Gastroesophageal sphincter (tissue), 4 donors: ENCODE results near the gene ACTL6B. TPM values are rescaled to one million over a fixed set of nuclear protein-coding genes. Genes with fewer than 3 reads are reported as not detected.

Experiments used
- ATAC-seq: fragments of 150-250 bp; one replicate; pipeline ENCODE4 v1.9.1; 2016; ENCODE audit warnings: mild to moderate bottlenecking, moderate library complexity
- H3K27ac ChIP-seq, 4 donors: fragments of 200-600 bp; sonication (generic) in 3 of 4; 1 replicate in 3 of 4; 2 replicates in 1 of 4; pipeline ENCODE4 v1.5.1; 2016 to 2019
- H3K27me3 ChIP-seq: fragments of 200-600 bp; sonication (generic); one replicate; pipeline ENCODE4 v1.5.1; 2019
- H3K36me3 ChIP-seq, 2 donors: fragments of 200-600 bp; sonication (generic); one replicate each; pipeline ENCODE4 v1.5.1; 2019; ENCODE audit warnings: control low read depth in 1 of 2
- H3K4me1 ChIP-seq, 3 donors: fragments of 200-600 bp; sonication (generic); 1 replicate in 2 of 3; 2 replicates in 1 of 3; pipeline ENCODE4 v1.5.1; 2016 to 2019; ENCODE audit warnings: control low read depth in 2 of 3
- H3K4me3 ChIP-seq, 2 donors: fragments of 200-600 bp; sonication (generic); one replicate each; pipeline ENCODE4 v1.5.1; 2019; ENCODE audit warnings: mild to moderate bottlenecking in 1 of 2, moderate library complexity in 1 of 2
- H3K9me3 ChIP-seq, 3 donors: fragments of 200-600 bp; sonication (generic); one replicate each; pipeline ENCODE4 v1.5.1; 2017 to 2019; ENCODE audit warnings: control low read depth in 2 of 3
- EP300 ChIP-seq: sonication (generic); formaldehyde crosslinking; IDR thresholded peaks from one replicate; pipeline ENCODE4 v1.6.1; 2017; ENCODE audit warnings: antibody characterized with exemption, mild to moderate bottlenecking
- POLR2A ChIP-seq, 2 donors: fragments of 450-650 bp; IDR thresholded peaks; one replicate each; pipeline ENCODE4 v1.6.1; 2017; ENCODE audit warnings: antibody characterized with exemption in 2 of 2, mild to moderate bottlenecking in 2 of 2, moderate library complexity in 1 of 2
- POLR2AphosphoS5 ChIP-seq: sonication (generic); formaldehyde crosslinking; IDR thresholded peaks from one replicate; pipeline ENCODE4 v1.6.1; 2017; ENCODE audit warnings: antibody characterized with exemption
- WGBS, 2 donors: methylation state at CpG; one replicate each; pipeline ENCODE4 v1.1.5; 2018; ENCODE audit warnings: low coverage in 1 of 2; 5-methylcytosine and 5-hydroxymethylcytosine counted together
- total RNA-seq, 4 donors: library from RNA; depleted of rRNA; stranded (reverse); fragments of >200 nt; gene quantifications; one replicate each; pipeline ENCODE4 v1.1.0, GENCODE V29; 2016
- TF ChIP-seq, protein P1 (sequence below), 4 experiments: fragments of 200-600 bp in 2 of 4; fragments of 450-650 bp in 2 of 4; sonication (generic) in 1 of 4; IDR thresholded peaks; one replicate each; pipeline ENCODE4 v1.5.1; 2017 to 2019; ENCODE audit warnings: antibody characterized with exemption in 4 of 4, mild to moderate bottlenecking in 2 of 4, moderate library complexity in 2 of 4

ACTL6B gene
- total RNA-seq, 4 donors from 2014 or later: 2.2 TPM; not detected in 3

DNA sequence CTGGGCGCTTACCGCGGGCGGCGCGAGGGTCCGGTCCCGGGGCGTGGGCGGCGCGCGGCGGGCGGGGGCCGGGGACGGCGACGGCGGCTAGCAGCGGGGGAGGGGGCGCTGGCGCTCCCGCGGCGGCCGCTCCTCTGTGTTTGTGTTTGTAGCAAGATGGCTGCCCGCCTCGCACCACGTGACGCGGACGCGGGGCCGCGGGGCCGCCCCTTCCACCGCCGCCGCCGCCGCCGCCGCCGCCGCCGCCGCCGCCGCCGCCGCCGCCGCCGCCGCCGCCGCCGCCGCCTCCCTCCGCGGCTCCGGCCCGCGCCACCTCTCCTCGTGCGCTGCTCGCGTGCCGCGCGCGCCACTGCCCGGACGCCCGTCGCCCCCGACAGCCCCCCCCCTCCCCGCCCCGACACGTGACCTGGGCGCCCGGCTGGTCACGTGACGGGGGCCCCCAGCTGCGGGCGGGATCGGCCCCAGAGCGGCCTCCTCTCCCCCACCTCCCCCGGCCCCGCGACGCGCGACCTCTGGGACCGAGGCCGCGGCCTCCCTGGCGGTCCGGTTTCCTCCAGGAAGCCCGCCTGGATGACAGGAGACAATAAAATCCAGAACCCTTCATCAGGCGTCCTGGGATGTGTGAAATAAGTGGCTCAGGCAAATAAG is 38.0 kb upstream of the ACTL6B start, which contains the start of gene GIGYF1:
TSS of gene GIGYF1 (minus strand) at position 153 of the 648 bp plus-strand sequence. CDS start 6,012 bp downstream, outside the sequence.
- H3K27ac ChIP-seq: peak within 1 kb of the TSS; percentile 72 to 94 (median 90)
- H3K4me3 ChIP-seq: peak within 1 kb of the TSS; percentile 89 to 98
- no peaks in the 10 kb centered on the region for H3K9me3 ChIP-seq
- peak; percentile 83 for ATAC-seq
- TF ChIP-seq POLR2A (IDR thresholded peaks at IDR 0.05) (peak in 1 of 2 donors; percentile 21), EP300 (no peak)
- peaks cover 0 to 6% of the 10 kb centered on the region in 2 donors for H3K36me3 ChIP-seq
- WGBS, 2 donors: 0% methylated on average over 9 of the region's 102 CpGs; no CpG with 5 or more reads in 1 of the 2 donors
- peaks cover 0 to 49% (median 42%) of the 10 kb centered on the region in 3 donors for H3K4me1 ChIP-seq
- H3K27me3 ChIP-seq: no peaks in the 10 kb centered on the region

DNA sequence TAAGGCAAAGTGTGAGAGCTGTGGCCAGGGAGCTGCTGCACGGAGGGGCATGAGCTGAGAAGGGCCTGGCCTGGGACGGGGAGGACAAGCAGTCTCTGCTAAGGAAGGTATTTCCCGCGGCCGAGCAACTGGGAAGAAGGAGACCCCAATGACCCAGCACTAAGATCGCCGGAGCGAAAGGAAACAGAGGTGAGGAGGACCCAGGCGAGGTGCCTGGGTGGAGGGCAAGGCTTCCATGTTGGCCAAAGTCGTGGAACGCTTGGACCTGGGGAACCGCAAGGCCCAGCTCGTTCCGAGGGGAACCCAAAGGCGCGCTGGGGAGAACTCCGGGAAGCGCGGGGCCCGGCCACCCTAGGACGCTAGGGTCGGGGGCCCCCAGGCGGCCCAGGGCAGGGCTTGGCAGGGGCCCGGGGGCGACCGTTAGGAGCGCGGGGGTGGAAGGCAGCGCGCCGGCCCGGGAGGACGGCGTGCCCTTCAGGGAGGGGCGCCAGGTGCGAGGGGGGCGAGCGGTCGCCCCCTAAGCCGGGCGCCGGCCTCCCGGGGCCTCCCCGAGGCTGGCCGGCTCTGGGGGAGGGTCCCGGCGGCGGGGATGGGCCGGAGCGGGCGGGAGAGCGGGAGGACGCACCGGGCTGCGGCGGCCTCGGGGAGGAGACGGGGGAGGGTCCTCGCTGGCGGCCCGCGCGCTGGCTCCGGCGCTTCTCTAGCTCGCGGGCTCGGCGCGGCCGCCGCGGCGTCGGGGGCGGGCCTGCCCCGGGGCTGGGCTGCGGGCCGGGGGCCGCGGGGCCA is 37.3 kb upstream of the ACTL6B start:
- peak; percentile 48 for ATAC-seq
- peaks cover 0 to 13% of the 10 kb centered on the region in 2 donors for H3K36me3 ChIP-seq
- no peak for TF ChIP-seq POLR2A (IDR thresholded peaks at IDR 0.05)
- TF ChIP-seq, protein P1, sequence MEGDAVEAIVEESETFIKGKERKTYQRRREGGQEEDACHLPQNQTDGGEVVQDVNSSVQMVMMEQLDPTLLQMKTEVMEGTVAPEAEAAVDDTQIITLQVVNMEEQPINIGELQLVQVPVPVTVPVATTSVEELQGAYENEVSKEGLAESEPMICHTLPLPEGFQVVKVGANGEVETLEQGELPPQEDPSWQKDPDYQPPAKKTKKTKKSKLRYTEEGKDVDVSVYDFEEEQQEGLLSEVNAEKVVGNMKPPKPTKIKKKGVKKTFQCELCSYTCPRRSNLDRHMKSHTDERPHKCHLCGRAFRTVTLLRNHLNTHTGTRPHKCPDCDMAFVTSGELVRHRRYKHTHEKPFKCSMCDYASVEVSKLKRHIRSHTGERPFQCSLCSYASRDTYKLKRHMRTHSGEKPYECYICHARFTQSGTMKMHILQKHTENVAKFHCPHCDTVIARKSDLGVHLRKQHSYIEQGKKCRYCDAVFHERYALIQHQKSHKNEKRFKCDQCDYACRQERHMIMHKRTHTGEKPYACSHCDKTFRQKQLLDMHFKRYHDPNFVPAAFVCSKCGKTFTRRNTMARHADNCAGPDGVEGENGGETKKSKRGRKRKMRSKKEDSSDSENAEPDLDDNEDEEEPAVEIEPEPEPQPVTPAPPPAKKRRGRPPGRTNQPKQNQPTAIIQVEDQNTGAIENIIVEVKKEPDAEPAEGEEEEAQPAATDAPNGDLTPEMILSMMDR (IDR thresholded peaks at IDR 0.05): no peak
- TF ChIP-seq EP300: no peak
- TF ChIP-seq POLR2AphosphoS5: no peak
- no peaks in the 10 kb centered on the region for H3K9me3 ChIP-seq
- WGBS, 2 donors: 0% methylated on average over 1 to 8 of the region's 81 CpGs
- peaks cover 0 to 56% (median 44%) of the 10 kb centered on the region in 3 donors for H3K4me1 ChIP-seq
- no peaks in the 10 kb centered on the region for H3K27me3 ChIP-seq
- peak overlapping the region; percentile 89 to 98 for H3K4me3 ChIP-seq
- H3K27ac ChIP-seq: peak overlapping the region; percentile 72 to 94 (median 90)

DNA sequence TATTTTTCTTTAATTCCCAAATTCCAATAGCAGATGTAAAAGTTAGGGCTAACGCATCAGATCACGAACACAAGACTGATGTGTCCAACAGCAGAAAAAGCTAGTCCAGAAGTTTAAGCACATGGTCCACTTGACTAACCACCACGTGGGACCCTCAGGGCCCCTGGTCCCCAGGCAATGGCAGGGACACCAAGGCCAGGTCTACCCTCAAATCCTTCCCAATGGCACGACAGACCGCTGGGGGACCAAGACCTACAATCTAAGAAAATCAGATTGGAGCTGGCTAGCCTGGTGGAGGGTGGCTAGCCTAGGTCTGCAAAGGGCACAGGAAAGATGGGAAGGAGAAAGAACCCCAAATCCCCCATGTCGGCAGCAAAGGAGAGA is 36.3 kb upstream of the ACTL6B start:
- Histone ChIP-seq H3K9me3 (no peaks in the 10 kb centered on the region), H3K27me3 (no peaks in the 10 kb centered on the region), H3K27ac (peak overlapping the region in 2 of 4 donors; percentile 87 to 94), H3K36me3 (peaks cover 0 to 22% of the 10 kb centered on the region in 2 donors), H3K4me3 (peak overlapping the region; percentile 89 to 98), H3K4me1 (peaks cover 0 to 65% (median 47%) of the 10 kb centered on the region in 3 donors)
- 20 to 55% methylated on average over 1 to 2 of the region's 6 CpGs for WGBS, 2 donors
- TF ChIP-seq, protein P1 (IDR thresholded peaks at IDR 0.05): no peak
- TF ChIP-seq POLR2A (IDR thresholded peaks at IDR 0.05) (no peak), POLR2AphosphoS5 (no peak), EP300 (no peak)
- ATAC-seq: no peak

DNA sequence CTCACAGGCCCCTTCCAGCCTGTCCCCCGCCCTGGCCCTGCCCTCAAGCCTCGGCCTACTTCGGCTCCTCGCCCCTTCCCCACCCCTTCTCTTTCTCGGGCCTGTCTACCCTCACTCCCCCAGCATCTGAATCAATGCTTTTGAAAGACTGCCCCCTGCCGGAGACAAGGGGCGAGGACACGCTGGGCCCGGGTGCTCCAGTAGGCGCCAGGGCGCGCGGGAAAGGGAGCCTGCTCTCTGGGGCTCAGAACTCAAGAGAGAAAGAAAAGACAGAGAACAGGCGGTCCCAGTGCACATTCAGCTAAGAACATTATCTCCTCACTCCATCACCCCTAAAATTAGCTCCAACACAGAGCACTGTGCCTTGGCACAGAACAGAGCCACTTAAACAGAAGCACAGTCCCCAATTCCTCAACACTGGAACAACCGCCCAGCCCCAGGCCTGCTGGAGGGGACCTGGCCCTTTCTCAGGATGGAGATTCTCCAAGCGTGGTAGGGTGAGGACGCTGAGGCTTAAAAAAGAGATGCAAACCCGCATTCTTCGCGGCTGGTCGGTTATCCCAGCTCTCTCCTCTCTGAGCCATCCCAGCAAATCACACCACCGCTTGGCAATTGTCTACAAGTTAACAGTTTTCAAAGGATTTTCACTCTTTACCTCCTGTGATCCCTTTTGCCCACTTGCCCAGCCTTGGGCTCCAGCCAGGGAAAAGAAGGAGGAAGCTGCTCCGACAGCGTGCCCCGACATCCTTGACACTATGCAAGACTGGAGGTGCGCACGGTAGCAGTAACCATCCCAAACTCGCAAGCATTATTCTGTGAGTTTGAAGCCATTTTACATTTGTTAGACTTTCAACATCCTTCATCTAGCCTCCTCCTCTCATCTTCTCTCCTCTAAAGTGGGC is 35.7 kb upstream of the ACTL6B start:
- H3K4me3 ChIP-seq: peak overlapping the region in 1 of 2 donors; percentile 98
- no peaks in the 10 kb centered on the region for H3K9me3 ChIP-seq
- peak overlapping the region in 3 of 4 donors; percentile 29 to 94 (median 87) for H3K27ac ChIP-seq
- peak; percentile 65 for ATAC-seq
- no peak for TF ChIP-seq EP300
- TF ChIP-seq, protein P1 (IDR thresholded peaks at IDR 0.05): peak in 3 of 4 experiments; percentile 81 to 93 (median 84)
- 50% methylated on average over 15 of the region's 28 CpGs; no CpG with 5 or more reads in 1 of the 2 donors for WGBS, 2 donors
- no peaks in the 10 kb centered on the region for H3K27me3 ChIP-seq
- H3K36me3 ChIP-seq: peaks cover 0 to 29% of the 10 kb centered on the region in 2 donors
- H3K4me1 ChIP-seq: peaks cover 0 to 71% (median 47%) of the 10 kb centered on the region in 3 donors
